HUDEP-2 (cell line): ENCODE data around the gene PPP1R3E.
"Not testable (repeated sequence)": the region's sequence is repeated elsewhere in the genome, so short reads cannot be mapped to it uniquely, and the experiment has no call there.

ENCODE experiments used
- DNase-seq, 76 experiments: peaks; one replicate each; lab custom pipeline; 2025; ENCODE audit not compliant: unreplicated experiment in 76 of 76; lab: John Stamatoyannopoulos, UW

PPP1R3E gene

GRCh38 chr14:23299211-23299957 lies 3.3 kb downstream of the PPP1R3E start:
- DNase-seq = peak in 20 of 76 experiments; percentile 4 to 44 (median 22)

DNA sequence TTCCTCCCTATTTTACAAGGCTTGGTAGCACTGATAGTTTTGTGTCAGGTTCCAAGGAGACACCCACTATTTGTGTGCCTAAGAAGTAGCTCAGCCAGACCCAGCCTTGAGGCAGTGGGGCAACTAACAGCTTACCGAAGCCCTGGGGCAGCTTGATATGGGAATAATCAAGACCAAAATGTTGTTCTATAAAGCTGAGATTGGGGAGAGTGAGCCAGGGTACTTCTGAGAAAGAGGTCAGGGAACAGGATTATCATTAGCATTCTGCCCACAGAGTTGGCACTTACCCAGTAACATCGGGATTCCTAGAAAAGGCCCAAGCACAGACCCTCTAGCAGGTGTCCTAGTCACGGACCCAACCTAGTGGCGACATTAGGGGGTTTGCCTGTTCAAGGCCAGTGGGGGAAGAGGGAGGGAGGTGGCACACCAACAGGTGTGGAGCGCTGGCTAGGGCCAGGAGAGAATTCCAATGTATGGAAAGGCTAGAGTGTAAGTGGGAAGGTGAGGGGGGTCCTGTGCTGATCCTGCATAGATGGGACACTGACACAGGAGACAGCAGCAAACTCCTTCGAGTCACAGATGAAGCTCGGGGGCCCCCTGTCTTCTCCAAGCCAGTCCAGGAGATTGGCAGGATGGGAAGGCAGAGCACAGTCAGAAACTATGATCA lies 4.9 kb downstream of the PPP1R3E start:
- DNase-seq = peak in 59 of 76 experiments; percentile 3 to 81 (median 32)

- DNase-seq = no peak
These were observed 5.6 kb downstream of the PPP1R3E start for GRCh38 chr14:23297096-23297495.

DNA sequence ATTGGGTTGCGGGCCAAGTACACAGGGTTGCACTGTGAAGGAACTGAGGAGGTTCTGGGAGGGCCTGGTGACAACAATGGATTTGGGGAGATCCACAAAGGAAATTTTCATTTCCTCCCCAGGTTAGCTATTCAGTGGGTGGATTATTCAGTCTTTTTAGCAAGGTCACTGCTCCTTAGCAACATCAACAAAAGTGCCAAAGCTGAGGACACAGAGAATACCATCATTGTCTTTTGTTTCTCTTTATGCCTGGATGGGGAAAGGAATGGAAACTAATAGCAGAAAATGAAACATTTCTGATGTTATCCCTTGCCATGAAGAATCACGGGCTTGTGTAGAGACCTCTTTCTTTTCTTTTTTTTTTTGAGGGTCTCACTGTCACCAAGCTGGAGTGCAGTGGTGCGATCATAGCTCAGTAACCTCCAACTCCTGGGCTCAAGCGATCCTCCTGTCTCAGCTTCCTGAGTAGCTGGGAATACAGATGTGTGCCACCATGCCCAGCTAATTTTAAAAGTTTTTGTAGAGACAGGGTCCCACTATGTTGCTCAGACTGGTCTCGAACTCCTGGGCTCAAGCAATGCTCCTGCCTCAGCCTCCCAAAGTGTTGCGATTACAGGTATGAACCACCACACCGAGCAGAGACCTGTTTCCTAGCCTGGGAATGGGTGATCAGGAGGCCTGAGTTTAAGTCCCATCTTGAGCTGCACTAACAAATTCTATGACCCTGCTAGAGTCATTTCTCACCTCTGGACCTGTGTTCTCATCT lies 6.5 kb downstream of the PPP1R3E start:
- DNase-seq = no peak

- DNase-seq = peak in 47 of 76 experiments; percentile 4 to 59 (median 33)
These were observed 7.7 kb downstream of the PPP1R3E start for GRCh38 chr14:23294734-23295561.

DNA sequence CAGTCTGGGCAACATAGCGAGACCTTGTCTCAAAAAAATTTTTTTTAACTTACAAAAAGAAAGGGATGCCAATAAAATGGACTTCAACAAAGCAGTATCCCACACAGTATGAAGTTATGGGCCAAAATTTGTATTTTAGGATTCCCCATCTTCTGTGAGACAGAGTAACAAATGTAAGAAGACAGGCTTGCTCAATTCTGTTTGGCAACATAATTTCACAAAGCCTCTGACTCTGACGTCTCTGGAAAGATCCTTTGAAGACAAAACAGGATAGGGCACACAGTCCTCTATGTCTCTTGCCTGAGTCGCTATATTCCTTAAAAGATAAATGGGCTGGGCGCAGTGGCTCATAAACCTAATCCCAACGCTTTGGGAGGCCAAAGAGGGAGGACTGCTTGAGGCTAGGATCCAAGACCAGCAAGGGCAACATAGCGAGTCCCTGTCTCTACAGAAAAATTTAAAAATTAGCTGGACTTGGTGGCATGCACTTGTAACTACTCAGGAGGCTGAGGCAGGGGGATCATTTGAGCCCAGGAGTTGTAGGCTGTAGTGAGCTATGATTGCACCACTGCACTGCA lies 15.7 kb downstream of the PPP1R3E start:
- no peak for DNase-seq

DNA sequence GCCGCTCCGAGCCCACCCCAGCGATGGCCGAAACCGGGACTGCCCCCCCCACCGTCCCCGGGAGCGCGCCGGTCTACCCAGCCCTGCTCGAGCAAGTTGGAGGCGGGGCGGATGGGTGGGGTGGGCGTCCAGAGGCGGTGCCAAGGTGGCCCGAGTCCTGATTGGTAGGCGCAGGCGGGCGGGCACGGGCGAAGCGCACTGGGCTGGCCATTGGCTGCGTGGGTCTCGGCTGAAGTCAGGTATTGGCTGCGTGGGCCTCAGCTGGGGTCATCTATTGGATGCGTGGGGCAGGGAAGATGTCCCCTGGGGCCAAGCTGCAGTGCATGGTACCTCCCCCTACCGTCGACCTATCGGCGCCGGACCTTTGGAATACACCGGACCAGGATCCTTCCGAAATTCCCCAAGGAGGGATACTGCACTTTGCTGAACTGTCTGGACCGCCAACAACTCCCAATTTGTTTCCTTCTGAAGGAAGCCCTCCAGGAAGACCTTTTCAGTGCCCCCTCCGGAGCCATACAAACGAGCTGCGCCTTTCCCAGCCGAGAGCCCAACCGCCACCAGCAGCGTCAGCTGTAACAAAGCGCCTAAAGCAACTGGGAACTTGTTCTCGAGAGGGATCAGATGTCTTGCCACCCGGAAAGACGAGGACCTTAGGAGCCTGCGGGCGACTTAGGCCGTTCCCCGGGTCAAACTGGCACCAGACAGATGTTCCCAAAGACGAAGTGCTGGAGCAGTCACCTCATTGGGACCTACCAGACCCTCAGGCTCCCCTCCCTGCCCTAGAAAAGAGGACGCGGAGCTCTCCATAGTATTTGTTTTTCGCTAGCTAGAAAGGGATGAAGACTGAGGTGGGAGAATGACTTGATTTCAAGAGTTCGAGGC lies 16.4 kb downstream of the PPP1R3E start, which contains the start of gene HOMEZ:
Gene HOMEZ (minus strand): TSS at position 113 of the 882 bp plus-strand sequence. CDS start 180 bp downstream, outside the sequence.
- peak in 75 of 76 experiments; percentile 65 to 99 (median 96) for DNase-seq

DNA sequence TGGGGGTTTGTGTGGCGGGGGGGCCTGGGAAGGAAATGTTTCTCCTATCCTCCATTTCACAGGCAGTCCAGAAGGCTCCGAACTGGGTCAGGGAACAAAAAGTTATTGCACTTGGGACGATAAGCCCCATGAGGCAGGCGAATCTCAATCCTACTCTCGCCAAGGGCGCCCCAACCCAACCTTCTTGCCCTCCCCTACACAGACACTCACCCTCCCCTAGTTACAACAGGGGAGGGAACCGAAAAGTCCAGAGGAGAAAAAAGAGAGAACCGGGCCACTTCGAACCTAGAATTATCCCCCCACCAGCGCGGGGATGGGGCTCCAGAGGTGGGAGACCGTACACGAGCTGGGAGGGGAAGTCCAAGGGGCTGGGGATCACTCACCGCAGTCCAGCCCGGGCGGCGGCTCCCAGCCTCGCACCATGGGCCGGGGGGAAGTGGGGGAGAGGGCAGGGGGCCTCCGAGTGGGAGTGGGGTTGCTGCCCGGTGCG lies 17.1 kb downstream of the PPP1R3E start:
- DNase-seq = peak in 4 of 76 experiments; percentile 34 to 58 (median 36)

DNA sequence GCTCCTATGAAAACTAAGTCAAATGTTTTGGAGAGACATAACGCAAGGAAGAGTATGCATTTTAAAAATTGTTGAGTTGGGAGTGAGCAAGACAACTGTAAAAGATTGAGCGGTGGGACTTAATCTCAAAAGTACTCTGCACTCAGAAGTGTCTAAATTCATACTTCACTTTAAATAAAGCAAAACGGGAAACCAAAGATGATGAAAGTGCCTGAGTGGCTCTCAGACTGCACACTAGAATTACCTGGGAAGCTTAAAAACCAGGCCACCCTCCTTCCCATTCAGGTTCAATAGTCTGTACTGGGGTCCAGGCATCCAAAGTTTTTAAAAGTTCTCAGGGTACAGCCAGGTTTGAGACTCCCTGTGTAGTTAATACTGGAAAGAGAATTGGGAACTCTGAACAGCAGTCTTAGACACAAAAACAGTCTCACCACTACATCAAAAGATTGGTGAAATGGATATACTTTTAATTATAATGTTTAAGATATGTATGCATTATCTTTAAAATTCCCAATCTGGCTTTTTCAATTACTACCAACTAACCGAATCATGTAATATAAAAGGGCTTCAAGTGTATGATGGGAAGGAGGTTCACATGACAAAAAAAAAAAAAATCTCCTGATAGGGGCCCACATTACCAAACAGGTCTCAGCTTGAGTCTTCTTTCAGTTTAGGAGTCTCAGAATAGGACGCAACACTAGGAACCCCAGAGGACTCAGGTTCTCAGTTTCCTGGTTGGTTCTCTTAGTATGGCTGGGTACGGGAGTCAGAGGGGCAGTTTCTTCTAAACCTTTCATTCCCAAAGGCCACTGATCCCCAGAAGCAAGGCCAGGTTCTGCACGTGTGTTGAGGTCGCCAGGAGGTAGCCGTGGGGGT lies 17.8 kb downstream of the PPP1R3E start:
- DNase-seq = peak in 1 of 76 experiments; percentile 8

GRCh38 chr14:23281247-23281646 lies 21.4 kb downstream of the PPP1R3E start:
- no peak for DNase-seq

DNA sequence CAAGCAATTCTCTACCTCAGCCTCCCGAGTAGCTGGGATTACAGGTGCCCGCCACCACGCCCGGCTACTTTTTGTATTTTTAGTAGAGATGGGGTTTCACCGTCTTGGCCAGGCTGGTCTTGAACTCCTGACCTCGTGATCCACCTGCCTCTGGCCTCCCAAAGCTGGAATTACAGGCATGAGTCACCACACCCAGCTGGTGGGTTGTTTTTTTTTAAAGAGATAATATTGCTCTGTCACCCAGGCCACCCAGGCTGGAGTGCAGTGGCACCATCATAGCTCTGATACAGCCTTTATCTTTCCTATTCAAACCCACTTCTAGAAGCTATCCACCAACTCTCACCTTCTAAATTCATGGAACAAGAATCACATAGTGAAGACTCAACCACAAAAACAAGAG lies 24.7 kb downstream of the PPP1R3E start:
- peak in 7 of 76 experiments; percentile 2 to 38 (median 18) for DNase-seq

DNA sequence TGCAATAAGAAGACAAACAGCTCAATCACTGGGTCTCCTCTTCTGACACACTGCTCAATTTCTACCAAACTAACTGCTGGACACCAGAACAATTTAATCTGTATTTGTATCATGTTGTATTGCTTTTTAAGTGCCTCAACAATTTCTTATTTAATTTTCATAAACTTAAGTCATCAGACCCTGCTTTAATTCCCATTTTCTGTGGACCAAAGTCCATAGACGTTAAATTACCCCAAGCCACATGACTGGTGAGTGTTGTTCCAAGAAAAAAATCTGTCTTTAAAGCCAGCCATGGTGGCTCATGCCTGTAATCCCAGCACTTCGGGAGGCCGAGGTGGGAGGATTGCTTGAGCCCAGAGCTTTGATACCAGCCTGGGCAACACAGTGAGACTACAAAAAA lies 25.5 kb downstream of the PPP1R3E start:
- DNase-seq = no peak

- no peak for DNase-seq
These were observed 27.2 kb downstream of the PPP1R3E start for GRCh38 chr14:23275412-23275811.

GRCh38 chr14:23269193-23269592 lies 33.5 kb downstream of the PPP1R3E start:
- DNase-seq = no peak

GRCh38 chr14:23260849-23261248 lies 41.8 kb downstream of the PPP1R3E start:
- not testable (repeated sequence) for DNase-seq

GRCh38 chr14:23259426-23259825 lies 43.2 kb downstream of the PPP1R3E start:
- DNase-seq = no peak

- no peak for DNase-seq
These were observed 44.4 kb downstream of the PPP1R3E start for GRCh38 chr14:23258256-23258655.
